HG02943 (cell line): ENCODE data around the gene ATP1A1.

Experiments
- ATAC-seq: cut with Tn5 transposase; IDR thresholded peaks from one replicate; pipeline ENCODE4 v1.9.1; 2021; ENCODE audit warnings: mild to moderate bottlenecking, low read depth, moderate library complexity; ENCODE audit not compliant: unreplicated experiment

Gene ATP1A1

GRCh38 chr1:116411784-116412479, 38.9 kb downstream of the ATP1A1 start:
- no peak for ATAC-seq

GRCh38 chr1:116412480-116412798, 39.4 kb downstream of the ATP1A1 start:
- ATAC-seq, result no peak

GRCh38 chr1:116412898-116413297, 39.9 kb downstream of the ATP1A1 start:
- ATAC-seq, result no peak

- no peak for ATAC-seq
Observed at GRCh38 chr1:116413414-116413813, 40.4 kb downstream of the ATP1A1 start.

GRCh38 chr1:116414364-116414763, 41.3 kb downstream of the ATP1A1 start:
- no peak for ATAC-seq

- ATAC-seq, result no peak
Observed at GRCh38 chr1:116415200-116415698, 42.2 kb downstream of the ATP1A1 start.

DNA sequence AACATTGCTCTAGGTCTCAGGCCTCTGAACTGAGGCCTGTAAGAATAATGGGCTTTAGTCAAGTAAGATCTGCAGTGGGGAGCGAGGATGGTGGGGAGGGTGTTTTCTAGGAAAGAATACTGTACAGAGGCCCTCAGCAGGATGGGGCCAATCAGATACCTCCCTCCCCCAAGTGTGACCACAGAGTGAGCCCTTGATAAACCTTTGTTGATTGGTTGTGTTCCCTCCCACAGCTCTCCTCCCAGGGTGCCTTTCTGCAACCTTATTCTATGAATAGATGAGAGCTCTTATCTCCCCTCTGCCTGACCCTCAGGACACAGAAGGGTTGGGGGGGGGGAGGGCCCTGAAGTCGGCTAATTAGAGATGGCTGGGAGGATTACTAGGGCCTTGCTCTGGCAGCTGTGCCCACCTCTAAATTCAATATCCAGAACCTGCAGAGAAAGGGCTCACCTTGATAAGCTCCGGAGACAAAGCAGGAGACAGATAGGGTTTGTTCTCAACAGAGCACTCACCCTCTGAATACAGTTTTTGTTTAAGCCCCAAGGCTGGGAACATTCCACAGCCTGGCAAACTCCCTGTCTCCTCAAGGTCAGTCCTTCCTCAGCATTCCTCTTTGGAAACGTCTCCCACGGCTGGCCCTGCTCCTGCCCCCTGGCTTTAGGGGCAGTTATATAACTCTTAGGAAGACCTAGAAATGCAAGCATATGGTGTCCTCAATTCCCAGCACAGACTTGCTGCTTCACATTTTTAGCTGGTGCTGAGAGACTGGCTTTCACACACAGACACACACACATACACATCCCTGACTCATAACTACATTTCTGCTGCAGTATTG, 42.9 kb downstream of the ATP1A1 start:
- no peak for ATAC-seq

- no peak for ATAC-seq
Observed at GRCh38 chr1:116416854-116417513, 43.9 kb downstream of the ATP1A1 start.

- no peak for ATAC-seq
Observed at GRCh38 chr1:116417678-116418077, 44.6 kb downstream of the ATP1A1 start.

GRCh38 chr1:116418091-116418830, 45.2 kb downstream of the ATP1A1 start:
- peak; percentile 87 for ATAC-seq

- no peak for ATAC-seq
Observed at GRCh38 chr1:116420417-116421200, 47.6 kb downstream of the ATP1A1 start.

- no peak for ATAC-seq
Observed at GRCh38 chr1:116424438-116424837, 51.4 kb downstream of the ATP1A1 start.

GRCh38 chr1:116424863-116425262, 51.8 kb downstream of the ATP1A1 start:
- no peak for ATAC-seq

- no peak for ATAC-seq
Observed at GRCh38 chr1:116425987-116426386, 52.9 kb downstream of the ATP1A1 start.

- no peak for ATAC-seq
Observed at GRCh38 chr1:116426401-116426800, 53.4 kb downstream of the ATP1A1 start.

DNA sequence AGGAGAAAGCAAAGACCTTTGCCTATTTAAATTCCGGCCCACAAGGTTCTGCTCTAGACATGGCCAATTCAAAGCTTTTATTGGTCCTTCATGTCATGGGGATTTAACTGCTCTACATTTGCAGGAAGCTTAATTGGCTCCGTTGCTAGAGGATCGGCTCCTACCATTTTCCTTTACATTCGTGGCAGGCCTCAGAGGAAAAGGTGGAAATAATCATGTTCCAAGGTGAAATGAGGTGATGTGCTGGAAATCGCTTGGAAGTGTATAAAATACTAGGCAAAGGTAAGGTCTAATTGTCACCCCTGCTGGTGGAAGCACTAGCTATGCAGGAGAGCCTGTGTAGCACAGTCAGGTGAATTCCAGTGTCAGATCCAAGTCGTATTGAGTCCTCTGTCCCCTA, 55.5 kb downstream of the ATP1A1 start:
- no peak for ATAC-seq

- no peak for ATAC-seq
Observed at GRCh38 chr1:116429821-116430374, 56.9 kb downstream of the ATP1A1 start.

DNA sequence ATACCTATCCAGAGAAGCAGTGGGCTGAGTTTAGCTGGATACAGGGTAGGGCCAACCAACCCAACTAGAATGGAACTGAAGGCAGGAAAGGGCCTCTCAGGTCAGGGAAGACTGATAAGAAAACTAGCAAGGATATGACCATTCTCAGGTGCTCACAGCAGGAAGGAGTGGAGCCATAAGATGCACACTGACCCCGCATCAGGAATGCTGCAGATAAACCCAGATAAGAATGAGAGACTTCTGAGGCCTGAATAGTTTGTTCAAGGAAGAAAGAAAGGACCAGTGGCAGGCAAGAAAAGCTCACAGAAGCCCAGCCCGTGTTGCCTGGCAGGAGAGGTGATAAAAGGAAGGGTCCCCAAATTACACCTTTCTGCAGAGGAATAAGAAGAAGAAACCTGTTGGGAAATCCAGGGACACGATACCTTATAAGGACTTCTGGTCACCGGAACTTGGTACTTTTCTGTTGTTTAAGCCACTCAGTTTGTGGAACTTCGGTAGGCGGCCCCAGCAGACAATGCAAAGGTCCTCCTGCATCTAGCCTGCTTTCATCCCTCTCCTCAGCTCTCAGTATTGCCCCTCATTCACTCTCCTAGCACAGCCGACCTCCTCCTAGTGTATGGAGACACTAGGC, 58.9 kb downstream of the ATP1A1 start:
- ATAC-seq, result no peak

DNA sequence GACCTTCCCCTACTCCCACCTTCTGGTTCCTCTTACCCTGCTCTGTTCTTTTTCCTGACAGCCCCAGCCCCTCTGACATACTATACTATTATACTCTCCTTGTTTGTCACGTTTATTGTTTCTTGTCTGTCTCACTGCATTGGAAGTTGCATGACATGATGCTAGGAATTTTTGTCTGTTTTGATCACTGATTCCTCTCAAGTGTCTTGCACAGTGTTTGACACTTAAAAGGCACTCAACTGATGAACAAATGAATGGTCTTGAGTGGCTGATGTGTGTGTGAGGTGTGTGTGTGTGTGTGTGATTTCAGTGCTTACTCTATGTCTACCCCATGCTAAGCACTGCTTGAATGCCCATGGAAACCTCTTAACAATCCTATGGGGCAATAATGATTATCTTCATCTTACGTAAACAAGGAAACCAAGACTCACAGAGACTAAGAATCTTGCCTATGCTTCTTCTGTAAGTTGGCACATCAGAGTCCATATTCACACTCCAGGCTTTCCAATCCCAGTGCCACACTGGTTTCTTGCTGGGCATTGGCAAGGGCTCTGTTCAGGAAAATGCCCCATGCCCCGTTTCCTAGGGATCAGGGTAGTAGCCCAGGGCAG, 59.7 kb downstream of the ATP1A1 start:
- ATAC-seq, result no peak
